HG03135 (cell line): ENCODE results near the gene FAAP100.

Experiments used
- ATAC-seq: cut with Tn5 transposase; IDR thresholded peaks from one replicate; pipeline ENCODE4 v1.9.1; 2021; ENCODE audit warnings: mild to moderate bottlenecking, moderate library complexity; ENCODE audit not compliant: unreplicated experiment

FAAP100 gene

DNA sequence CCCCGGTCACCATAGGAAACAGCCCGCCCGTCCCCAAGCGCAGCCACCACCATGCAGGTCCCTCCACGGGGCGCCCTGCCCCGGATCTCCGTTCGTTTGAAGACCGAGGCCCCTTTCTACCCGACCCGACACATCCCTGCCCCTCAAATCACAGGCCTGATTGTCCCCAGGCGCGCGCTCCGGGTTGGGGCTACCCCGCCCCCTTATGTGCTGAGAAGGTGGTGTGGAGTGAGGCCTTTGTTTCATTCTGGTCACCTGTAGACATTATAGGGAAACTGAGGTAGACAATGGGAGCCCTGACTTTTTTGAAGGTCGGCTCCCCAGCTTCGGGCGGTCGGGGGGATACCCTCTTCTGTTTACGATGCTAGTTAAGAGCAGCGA, 38.8 kb downstream of the FAAP100 start:
- no peak for ATAC-seq

- ATAC-seq: peak; percentile 44
Observed at GRCh38 chr17:81512562-81513371, 39.4 kb downstream of the FAAP100 start, which contains the start of gene ACTG1. Gene ACTG1, minus strand, starts transcription at chr17:81512799. Its CDS starts 445 bp downstream, at chr17:81512354.

DNA sequence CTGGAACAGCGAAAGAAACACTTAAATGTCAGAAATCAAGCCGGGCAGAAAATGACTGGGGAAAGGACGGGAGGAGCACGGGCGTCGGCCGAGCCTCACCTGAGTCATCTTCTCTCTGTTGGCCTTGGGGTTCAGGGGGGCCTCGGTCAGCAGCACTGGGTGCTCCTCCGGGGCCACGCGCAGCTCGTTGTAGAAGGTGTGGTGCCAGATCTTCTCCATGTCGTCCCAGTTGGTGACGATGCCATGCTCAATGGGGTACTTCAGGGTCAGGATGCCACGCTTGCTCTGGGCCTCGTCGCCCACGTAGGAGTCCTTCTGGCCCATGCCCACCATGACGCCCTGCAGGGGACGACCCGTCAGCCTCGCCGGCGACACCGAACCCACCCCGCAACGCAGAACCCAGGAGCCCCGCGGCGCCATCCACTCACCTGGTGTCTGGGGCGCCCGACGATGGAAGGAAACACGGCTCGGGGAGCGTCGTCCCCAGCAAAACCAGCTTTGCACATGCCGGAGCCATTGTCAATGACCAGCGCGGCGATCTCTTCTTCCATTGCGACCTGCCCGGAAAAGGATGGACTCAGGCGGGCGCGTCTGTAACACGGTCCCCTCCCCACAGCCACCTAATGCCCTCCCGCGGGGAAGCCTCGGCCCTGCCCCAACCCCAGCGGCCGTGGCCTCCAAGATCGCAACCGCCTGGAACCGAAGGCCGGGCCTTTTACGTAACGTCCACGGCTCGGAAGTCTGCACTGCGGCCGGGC, 40.2 kb downstream of the FAAP100 start:
- ATAC-seq: peak; percentile 0

DNA sequence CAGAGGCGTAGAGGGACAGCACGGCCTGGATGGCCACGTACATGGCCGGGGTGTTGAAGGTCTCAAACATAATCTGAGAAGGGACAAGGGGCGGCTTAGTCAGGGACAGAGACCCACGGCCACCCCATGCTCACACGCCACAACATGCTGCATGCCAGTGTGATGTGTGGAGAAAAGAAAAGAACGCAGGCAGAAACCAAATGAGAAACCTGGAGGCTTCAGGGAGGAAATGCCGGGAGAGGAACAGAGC, 40.7 kb downstream of the FAAP100 start:
- ATAC-seq: no peak

DNA sequence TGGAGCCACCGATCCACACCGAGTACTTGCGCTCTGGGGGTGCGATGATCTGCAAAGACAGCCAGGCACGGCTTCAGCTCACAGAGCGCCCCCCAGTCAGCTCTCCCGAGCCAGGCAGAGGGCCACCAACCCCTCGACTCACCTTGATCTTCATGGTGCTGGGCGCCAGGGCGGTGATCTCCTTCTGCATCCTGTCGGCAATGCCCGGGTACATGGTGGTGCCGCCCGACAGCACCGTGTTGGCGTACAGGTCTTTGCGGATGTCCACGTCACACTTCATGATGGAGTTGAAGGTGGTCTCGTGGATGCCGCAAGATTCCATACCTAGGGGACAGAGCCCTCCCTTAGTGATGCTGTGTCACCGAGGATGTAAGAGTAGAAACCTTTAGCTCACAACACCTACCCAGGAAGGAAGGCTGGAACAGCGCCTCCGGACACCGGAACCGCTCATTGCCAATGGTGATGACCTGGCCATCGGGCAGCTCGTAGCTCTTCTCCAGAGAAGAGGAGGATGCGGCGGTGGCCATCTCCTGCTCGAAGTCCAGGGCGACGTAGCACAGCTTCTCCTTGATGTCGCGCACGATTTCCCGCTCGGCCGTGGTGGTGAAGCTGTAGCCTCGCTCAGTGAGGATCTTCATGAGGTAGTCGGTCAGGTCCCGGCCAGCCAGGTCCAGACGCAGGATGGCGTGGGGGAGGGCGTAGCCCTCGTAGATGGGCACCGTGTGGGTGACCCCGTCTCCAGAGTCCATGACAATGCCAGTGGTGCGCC, 41.2 kb downstream of the FAAP100 start:
- no peak for ATAC-seq

GRCh38 chr17:81509972-81510784, 42.0 kb downstream of the FAAP100 start:
- no peak for ATAC-seq

DNA sequence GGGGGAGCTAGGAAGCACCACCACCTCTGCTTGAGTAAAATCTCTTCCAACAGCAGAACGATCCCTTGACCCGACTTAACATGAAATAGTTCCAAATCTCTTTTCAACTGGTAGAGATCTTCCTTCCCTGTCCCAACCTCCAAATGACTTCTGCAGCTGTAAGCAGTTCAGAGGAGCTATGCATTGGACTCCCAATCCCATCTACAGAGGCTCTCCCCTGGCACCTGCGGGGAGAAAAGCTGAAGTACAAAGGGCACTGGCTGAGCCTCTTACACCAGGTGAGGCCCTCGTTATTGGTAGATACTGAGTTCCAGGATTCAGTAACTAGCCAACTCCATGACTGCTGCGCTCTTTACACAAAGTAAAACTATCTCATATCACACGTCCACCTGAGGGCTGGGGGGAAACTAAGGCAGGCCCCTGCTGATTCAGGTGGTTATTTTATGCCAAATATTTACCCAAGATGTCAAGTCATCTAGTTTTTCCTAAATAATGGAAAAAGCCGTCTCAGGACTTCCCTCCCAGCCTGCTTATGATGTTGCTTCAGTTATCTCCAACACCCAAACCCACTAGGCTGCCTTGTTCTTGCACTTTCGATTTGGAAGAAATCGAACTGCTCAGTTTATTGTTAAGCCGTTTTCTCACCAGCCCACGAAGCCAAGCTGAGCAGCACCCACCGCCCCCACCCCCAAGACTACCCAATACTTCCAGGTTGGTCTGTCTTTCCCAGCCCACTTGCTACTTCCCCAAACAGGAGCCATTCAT, 42.8 kb downstream of the FAAP100 start:
- no peak for ATAC-seq

GRCh38 chr17:81508639-81509206, 43.4 kb downstream of the FAAP100 start:
- no peak for ATAC-seq

GRCh38 chr17:81503619-81504018, 48.5 kb downstream of the FAAP100 start:
- no peak for ATAC-seq

DNA sequence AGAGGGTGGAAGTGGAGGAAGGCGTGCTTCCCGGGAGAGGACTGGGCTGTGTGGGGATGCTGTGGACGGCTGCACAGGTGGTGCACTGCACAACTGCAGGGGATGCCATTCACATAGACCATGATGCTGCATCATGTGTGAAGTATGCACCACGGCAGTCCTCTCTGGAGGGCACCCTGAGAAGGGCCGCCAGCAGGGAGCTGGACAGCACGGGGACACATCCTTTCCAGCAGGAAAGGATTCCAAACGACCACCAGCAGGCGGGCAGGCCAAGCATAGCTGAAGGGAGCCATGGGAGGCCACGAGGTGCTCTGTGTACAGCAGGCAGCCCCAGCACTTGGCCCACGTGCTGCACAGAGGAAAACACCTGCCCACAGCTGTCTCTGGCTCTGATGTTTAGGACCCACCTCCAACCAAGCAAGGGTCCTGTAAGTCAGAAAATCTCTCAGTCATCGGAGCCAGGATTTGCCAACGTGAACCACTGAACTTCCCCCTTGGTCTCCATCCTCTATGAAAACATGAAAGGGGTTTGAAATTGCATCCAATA, 49.6 kb downstream of the FAAP100 start:
- no peak for ATAC-seq

DNA sequence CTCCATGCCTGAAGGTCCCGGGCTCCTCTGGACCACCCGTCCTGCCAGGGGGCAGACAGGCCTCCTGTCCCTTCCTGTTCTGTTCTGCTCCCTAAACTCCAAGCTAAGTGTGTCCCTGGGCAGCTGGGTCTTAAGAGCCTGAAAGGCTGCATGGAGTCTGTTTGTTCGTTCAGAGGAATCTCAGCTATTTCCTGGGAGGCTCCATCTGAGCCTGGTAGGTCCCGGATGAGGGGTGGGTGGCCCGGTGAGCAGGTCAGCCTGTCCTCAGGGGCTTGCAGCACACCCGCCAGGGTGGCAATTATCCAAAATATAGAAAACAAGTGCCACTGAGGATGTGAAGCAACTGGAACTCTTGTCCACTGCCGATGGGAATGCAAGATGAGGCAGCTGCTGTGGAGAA, 52.1 kb downstream of the FAAP100 start:
- ATAC-seq: no peak

DNA sequence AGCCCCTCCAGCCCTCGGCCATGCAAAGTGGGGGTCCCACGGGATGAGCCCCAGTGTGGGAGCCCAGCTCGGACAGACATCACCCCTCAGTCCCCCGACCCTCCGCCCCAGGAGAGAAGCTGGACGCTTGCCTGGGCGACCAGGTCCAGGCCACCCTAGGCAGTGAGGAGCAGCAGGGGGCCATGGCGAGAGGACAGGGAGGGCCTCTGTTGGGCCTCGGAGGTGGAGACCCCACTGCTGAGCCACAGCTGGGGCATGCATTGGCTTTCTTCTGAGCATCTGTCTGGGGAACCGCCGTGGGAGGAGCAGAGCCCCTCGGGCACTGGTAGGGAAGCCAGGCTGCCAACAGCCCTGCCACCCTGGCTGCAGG, 52.6 kb downstream of the FAAP100 start:
- no peak for ATAC-seq

DNA sequence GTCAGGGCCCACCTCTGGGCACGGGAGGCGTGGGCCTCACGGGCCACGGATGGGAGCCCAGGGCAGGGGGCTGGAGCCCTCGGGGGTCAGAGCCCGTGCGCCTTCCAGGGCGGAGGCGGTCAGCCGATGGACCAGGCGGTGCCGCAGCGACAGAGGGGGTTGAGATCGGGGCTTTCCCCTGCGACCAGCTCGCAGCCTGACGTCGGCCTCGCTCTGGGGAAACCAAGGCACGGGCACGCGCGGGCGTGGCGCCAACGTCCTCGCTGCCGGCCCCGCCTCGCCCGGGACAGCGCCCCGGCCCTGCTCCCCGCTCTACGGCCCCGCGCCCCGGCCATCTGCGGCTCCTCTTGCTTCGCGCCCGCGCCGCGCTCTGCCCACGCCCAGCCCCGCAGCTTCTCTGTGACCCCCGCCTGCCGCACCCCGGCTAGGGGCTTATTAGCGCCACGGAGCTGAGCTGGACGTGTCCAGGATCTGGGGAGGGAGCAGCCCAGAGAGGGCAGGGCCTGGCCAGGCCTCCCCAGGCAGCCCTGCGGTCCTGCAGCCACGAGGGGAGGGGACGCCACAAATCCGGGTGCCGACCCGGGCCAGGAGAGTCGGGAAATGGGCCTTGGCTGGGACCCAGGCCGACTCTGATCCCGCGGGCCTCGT, 53.1 kb downstream of the FAAP100 start:
- no peak for ATAC-seq

DNA sequence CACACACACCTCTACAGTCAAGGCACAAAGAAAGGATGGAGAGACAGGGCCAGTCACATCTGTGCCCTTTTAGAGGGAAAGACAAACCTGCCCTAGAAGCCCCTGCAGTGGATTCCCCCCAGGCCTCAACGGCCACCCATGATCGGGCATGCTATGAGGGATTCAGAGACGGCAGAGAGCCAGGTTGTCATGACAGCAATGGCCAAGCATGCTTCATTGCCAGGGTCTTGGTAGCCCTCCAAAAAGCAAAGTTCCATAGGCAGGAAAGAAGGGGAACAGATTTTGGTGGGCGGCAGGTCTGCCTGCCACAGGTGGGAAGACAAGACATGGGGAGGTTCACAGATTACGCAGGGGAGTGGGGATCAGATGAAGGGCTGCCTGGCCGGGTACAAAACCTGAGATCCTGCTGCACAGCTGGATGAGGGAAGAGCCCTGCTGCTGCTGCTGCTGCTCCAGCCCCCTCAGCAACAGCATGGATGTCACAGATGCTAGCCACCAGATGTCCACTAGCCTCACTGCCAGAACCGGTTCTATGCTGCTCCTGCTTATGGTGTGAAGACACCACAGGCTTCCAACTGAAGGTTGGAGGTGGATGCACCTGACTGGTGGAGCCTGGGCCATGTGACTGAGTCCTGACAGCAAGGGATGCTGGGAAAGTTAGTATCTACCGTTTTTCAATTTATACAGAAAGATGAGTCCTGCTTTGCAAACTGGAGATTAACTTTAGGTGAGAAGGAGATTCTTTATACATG, 57.4 kb downstream of the FAAP100 start:
- ATAC-seq: no peak

- no peak for ATAC-seq
Observed at GRCh38 chr17:81493198-81494038, 58.7 kb downstream of the FAAP100 start.

GRCh38 chr17:81492706-81493105, 59.4 kb downstream of the FAAP100 start:
- no peak for ATAC-seq

DNA sequence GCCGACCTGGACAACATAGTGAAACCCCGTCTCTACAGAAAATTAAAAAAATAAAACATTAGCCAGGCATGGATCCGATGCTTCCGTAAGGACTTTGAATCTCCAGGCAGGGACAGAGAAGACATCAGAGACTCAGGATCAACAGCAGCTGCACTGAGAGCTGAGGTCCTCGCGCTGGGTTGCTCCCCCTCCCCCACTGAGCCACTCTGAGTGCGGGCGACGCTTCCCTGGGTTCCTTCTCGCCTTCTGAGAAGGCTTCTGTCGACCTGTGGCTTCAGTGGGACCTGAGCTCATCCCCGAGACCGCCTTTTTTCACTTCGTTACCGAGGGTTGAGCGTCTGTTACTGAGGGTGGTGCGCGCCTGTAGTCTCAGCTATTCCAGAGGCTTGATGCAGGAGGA, 60.0 kb downstream of the FAAP100 start:
- ATAC-seq: no peak

DNA sequence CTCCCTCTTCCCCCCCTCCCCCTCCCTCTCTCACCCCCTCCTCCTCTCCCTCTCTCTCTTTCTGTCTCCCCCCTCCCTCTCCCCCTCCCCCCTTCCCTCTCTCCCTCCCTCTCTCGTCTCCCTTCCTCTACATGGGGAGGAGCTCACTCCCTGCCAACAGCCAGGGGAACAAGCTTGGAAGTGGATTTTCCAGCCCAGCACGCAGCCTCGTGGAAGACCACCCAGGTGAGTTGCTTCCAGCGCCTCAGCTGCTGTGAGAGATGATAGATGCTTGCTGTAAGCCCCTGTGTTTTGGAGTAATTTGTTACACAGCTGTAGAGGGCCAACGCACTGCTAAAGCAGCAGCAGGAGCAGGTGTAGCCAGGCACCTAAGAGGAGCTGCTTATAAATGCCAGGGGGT, 60.4 kb downstream of the FAAP100 start:
- ATAC-seq: no peak
